GM12801 (cell line): ENCODE results near the gene PHF11.

ENCODE experiments used
- TF ChIP-seq, protein P1 (sequence below): IDR thresholded peaks from one replicate; pipeline ENCODE4 v1.5.1; 2011; ENCODE audit warnings: control low read depth; ENCODE audit not compliant: insufficient read length; ENCODE audit errors: extremely low read depth

PHF11 gene

DNA sequence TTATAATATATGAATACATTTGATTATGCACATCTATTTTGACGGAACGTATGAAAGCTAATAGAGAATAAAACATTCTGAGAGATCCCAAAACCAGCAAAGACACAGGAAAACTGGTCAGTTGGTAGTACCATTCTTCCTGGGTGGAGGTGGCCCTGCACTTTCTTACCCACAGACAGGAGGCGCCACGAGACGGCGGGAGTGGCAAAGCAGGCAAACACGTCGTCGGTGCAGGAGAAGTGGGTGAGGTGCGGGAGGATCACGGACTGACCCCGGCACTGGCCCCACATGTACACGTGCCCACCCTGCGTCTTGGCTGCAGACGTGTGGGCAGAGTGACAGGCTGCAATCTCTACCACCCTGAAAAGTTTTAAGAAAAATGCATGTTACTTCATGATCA lies 53.5 kb downstream of the PHF11 start:
- TF ChIP-seq, protein P1, sequence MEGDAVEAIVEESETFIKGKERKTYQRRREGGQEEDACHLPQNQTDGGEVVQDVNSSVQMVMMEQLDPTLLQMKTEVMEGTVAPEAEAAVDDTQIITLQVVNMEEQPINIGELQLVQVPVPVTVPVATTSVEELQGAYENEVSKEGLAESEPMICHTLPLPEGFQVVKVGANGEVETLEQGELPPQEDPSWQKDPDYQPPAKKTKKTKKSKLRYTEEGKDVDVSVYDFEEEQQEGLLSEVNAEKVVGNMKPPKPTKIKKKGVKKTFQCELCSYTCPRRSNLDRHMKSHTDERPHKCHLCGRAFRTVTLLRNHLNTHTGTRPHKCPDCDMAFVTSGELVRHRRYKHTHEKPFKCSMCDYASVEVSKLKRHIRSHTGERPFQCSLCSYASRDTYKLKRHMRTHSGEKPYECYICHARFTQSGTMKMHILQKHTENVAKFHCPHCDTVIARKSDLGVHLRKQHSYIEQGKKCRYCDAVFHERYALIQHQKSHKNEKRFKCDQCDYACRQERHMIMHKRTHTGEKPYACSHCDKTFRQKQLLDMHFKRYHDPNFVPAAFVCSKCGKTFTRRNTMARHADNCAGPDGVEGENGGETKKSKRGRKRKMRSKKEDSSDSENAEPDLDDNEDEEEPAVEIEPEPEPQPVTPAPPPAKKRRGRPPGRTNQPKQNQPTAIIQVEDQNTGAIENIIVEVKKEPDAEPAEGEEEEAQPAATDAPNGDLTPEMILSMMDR = no peak

DNA sequence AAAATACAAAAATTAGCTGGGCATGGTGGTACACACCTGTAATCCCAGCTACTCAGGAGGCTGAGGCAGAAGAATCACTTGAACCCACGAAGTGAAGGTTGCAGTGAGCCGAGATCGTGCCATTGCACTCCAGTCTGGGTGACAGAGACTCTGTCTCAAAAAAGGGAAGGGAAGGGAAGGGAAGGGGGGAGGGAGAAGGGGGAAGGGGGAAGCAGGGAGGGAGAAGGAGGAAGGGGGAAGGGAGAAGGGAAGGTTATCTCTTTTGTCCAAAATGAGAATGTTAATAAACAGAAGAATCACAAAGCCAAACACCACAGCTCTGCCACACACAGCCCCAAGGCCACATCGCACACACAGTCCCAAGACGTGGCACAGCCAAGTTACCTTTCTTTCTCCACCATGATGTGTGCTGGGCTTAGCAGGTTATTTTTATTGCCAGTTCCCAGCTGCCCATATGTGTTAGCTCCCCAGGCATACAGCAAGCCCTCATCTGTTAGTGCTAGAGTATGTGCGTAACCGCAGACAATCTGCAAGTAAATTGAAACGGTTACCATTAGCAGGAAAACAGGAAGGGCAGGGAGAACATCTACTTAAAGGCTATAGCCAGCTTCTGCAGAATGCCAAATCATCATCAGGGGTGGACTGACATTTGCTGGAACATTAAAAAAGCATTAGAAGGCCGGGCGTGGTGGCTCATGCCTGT lies 55.3 kb downstream of the PHF11 start:
- TF ChIP-seq, protein P1 = no peak

DNA sequence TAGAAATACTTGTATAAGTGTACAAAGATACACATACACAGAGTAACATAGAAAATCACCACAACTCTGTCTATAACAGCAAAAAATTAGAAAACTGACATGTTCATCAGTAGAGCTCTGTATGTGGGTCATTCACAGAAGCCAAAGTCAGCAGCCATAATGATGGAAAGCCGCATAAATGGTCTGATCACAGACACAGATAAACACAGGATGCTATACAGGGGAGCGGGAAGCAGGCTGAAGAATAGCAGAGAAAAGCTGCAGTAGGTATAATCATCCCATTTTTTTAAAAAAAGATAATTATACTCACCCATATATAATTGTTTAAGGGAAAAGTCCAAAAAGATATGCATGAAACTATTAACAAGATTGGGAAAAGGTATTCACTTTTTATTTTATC lies 58.1 kb downstream of the PHF11 start:
- TF ChIP-seq, protein P1 = no peak

DNA sequence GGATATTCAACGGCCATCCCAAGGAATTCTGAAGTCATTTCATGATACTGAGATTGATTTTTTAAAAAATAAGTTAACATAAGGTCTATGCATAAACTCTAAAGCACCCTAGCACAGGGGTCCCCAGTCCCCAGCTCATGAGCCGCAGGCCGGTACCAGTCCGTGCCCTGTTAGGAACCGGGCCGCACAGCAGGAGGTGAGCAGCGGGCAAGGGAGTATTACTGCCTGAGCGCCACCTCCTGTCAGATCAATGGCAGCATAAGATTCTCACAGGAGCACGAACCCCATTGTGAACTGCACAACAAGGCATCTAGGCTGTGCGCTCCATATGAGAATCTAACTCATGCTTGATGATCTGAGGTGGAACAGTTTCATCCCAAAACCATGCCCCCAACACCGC lies 58.6 kb downstream of the PHF11 start:
- TF ChIP-seq, protein P1 = no peak

DNA sequence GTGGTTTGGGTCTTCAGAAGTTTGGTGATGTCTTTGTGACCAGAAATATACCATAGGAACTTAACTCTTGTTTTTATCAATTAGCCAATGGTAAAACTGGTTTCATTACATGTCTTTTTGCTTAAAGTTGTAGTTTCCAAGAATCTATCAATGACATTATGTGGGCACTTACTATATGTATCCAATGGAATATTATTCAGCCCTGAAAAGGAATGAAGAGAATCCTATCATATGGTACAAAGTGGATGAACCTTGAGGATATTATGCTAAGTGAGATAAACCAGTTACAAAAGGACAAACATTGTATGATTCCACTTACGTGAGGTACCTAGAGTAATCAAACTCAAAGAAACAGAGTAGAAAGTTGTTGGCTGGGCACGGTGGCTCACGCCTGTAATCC lies 63.3 kb downstream of the PHF11 start:
- TF ChIP-seq, protein P1 = no peak

DNA sequence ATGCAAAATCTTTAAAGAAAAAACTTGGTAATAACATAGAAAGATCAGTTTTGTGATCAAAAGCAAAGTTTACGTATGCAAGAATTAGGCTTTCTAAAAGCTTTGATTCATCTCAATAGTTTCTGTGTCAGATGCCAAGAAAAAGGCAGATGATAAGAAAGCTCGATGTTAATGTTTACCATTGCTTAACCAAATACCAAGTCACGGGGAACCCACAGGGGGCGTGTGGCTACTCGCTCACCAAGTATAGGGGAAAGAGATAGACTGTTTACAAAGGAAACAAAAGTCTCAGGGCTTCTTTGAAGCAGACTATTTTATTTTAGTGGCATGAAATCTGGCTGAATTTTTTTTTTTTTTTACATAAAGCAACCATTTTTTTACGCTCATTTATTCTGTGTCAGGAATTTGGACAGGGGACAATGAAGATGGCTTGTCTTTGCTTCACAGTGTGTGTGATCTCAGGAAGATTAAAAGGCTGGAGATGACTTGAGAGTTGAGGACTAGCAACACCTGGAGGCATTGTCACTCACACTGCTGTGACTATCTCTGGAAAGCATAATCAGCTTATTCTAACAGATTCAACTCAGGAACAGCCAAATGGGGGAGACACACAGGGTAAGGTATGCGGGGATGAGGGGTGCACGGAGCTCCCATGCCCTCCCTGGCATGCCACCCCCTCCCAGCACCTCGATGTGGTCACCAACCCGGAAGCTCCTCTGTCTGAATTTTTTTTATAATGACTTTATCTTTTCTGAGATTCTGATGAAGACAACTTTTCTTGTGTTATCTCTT lies 64.7 kb downstream of the PHF11 start:
- TF ChIP-seq, protein P1 = no peak

DNA sequence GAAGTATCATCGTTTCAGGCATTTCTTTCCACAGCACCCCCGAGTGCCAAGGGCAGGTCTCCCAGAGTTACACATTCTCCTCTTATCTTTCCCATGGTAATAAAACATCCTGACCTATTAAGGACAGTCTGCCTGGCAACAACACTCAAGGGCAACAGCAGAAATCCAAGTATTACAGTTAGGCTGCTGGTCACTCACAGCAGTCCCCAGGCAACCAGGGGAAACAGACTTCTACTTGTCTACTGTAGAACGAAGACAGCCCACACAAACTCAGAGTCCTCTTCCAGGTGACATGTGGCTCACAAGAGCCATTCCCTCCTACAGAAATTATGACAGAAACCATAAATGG lies 65.3 kb downstream of the PHF11 start:
- TF ChIP-seq, protein P1 = no peak
